Stimulated activated CD8-positive, alpha-beta memory T cell treated with anti-CD3 and anti-CD28 coated beads, Interleukin-7, amount 100 ng/mL, for 1 hour (primary cell): ENCODE data around the gene ACYP1.
"Not testable (repeated sequence)": the region's sequence is repeated elsewhere in the genome, so short reads cannot be mapped to it uniquely, and the experiment has no call there.

Experiments used
- DNase-seq, 2 donors: peaks; one replicate each; pipeline ENCODE4 v3.0.0-alpha.2; 2020; ENCODE audit warnings: low read depth in 2 of 2

Gene ACYP1

GRCh38 chr14:75068294-75069120, 4.7 kb upstream of the ACYP1 start:
- no peak for DNase-seq

- DNase-seq: not testable (repeated sequence)
Observed at GRCh38 chr14:75067765-75068164, 3.9 kb upstream of the ACYP1 start.

GRCh38 chr14:75067212-75067611, 3.4 kb upstream of the ACYP1 start:
- no peak for DNase-seq

- DNase-seq: no peak
Observed at GRCh38 chr14:75066691-75067090, 2.9 kb upstream of the ACYP1 start.

- DNase-seq: no peak
Observed at GRCh38 chr14:75064205-75064567, 362 bp upstream of the ACYP1 start.

GRCh38 chr14:75063013-75063412, 811 bp downstream of the ACYP1 start:
- DNase-seq: no peak

GRCh38 chr14:75060420-75060819, 3.4 kb downstream of the ACYP1 start:
- DNase-seq: no peak

- DNase-seq: no peak
Observed at GRCh38 chr14:75059642-75060041, 4.2 kb downstream of the ACYP1 start.

- no peak for DNase-seq
Observed at GRCh38 chr14:75054421-75054820, 9.4 kb downstream of the ACYP1 start.

GRCh38 chr14:75053396-75054291, 10.2 kb downstream of the ACYP1 start:
- DNase-seq: no peak

GRCh38 chr14:75051556-75051899, 12.3 kb downstream of the ACYP1 start:
- no peak for DNase-seq

GRCh38 chr14:75050852-75051555, 12.8 kb downstream of the ACYP1 start, which contains the start of gene MLH3:
MLH3 (minus strand) TSS chr14:75051467; CDS start chr14:75049655, 1,812 bp downstream.
- peak; percentile 61 to 62 for DNase-seq

GRCh38 chr14:75049731-75050201, 14.1 kb downstream of the ACYP1 start:
- DNase-seq: no peak

- DNase-seq: no peak
Observed at GRCh38 chr14:75049136-75049535, 14.7 kb downstream of the ACYP1 start.

- no peak for DNase-seq
Observed at GRCh38 chr14:75048101-75048500, 15.7 kb downstream of the ACYP1 start.

- DNase-seq: no peak
Observed at GRCh38 chr14:75047506-75047905, 16.3 kb downstream of the ACYP1 start.

GRCh38 chr14:75046899-75047298, 16.9 kb downstream of the ACYP1 start:
- DNase-seq: no peak

GRCh38 chr14:75046275-75046674, 17.5 kb downstream of the ACYP1 start:
- no peak for DNase-seq

GRCh38 chr14:75044752-75045151, 19.1 kb downstream of the ACYP1 start:
- no peak for DNase-seq

- DNase-seq: no peak
Observed at GRCh38 chr14:75044322-75044721, 19.5 kb downstream of the ACYP1 start.

- no peak for DNase-seq
Observed at GRCh38 chr14:75042035-75042434, 21.8 kb downstream of the ACYP1 start.

- DNase-seq: no peak
Observed at GRCh38 chr14:75041613-75042012, 22.2 kb downstream of the ACYP1 start.
